HepG2 (cell line): ENCODE data around the gene TEKT2. TPM values are rescaled to one million over a fixed set of nuclear protein-coding genes. Genes with fewer than 3 reads are reported as not detected.

ENCODE experiments used
- CHD4 ChIP-seq: fragments of 200-600 bp; sonication (generic); IDR thresholded peaks from 2 replicates; pipeline ENCODE4 v1.7.0; 2017; ENCODE audit warnings: mild to moderate bottlenecking, low read length, borderline replicate concordance
- CREB1 ChIP-seq, 2 experiments: fragments of 450-650 bp in 1 of 2; IDR thresholded peaks; 2 replicates each; pipeline ENCODE4 v1.6.1; 2016 to 2017; ENCODE audit warnings: control low read depth in 1 of 2, mild to moderate bottlenecking in 1 of 2, missing compliant biosample characterization in 1 of 2, missing genetic modification characterization in 1 of 2
- HMG20A ChIP-seq: IDR thresholded peaks from 2 replicates; pipeline ENCODE4 v1.6.1; 2016; ENCODE audit warnings: borderline replicate concordance
- IRF1 ChIP-seq: sonication (generic); formaldehyde crosslinking; IDR thresholded peaks from 2 replicates; pipeline ENCODE4 v1.4.0; 2020; ENCODE audit warnings: low read depth, mild to moderate bottlenecking, missing genetic modification reagents
- KIAA2018 ChIP-seq: sonication (generic); formaldehyde crosslinking; IDR thresholded peaks from 2 replicates; pipeline ENCODE4 v1.5.0; 2020; ENCODE audit warnings: mild to moderate bottlenecking, missing genetic modification reagents, borderline replicate concordance
- SMC3 ChIP-seq: IDR thresholded peaks from 2 replicates; pipeline ENCODE4 v1.6.1; 2011; ENCODE audit warnings: low read length, improper control_type of control experiment
- USF2 ChIP-seq, 2 experiments: sonication (generic) in 1 of 2; formaldehyde crosslinking in 1 of 2; IDR thresholded peaks; 2 replicates each; pipeline versions ENCODE4 v1.5.1 to v1.6.1; 2011 to 2020; ENCODE audit warnings: borderline replicate concordance in 1 of 2, low read depth in 1 of 2, low read length in 1 of 2, mild to moderate bottlenecking in 1 of 2, missing genetic modification reagents in 1 of 2, moderate library complexity in 1 of 2
- ZNF138 ChIP-seq: sonication (generic); formaldehyde crosslinking; IDR thresholded peaks from 2 replicates; pipeline ENCODE4 v1.5.0; 2020; ENCODE audit warnings: mild to moderate bottlenecking, low read depth, missing genetic modification reagents
- ZNF501 ChIP-seq: sonication (generic); formaldehyde crosslinking; IDR thresholded peaks from 2 replicates; pipeline ENCODE4 v1.5.1; 2020; ENCODE audit warnings: mild to moderate bottlenecking, moderate library complexity, missing genetic modification reagents
- ZNF543 ChIP-seq: sonication (generic); formaldehyde crosslinking; IDR thresholded peaks from 2 replicates; pipeline ENCODE4 v1.4.0; 2020; ENCODE audit warnings: mild to moderate bottlenecking, missing genetic modification reagents
- ZNF639 ChIP-seq: conservative IDR thresholded peaks from 2 replicates; pipeline ENCODE4 v1.6.1; 2018; ENCODE audit warnings: missing genetic modification reagents
- ZZZ3 ChIP-seq: sonication (generic); formaldehyde crosslinking; IDR thresholded peaks from 2 replicates; pipeline ENCODE4 v1.4.0; 2020; ENCODE audit warnings: missing genetic modification reagents, mild to moderate bottlenecking, borderline replicate concordance
- polyA plus RNA-seq, 8 experiments: library from polyadenylated mRNA; depleted of rRNA in 3 of 8; stranded (reverse) in 7 of 8; unstranded in 1 of 8; fragments of >200 nt; fragmentation: Illumina TruSeq in 4 of 8; extraction: Trizol in 4 of 8; gene quantifications; 2 replicates each; pipeline versions ENCODE4 v1.2.1 to v1.2.3, GENCODE V29; 2011 to 2016; ENCODE audit warnings: low read depth in 4 of 8, missing spikeins in 1 of 8, mixed read lengths in 1 of 8; ENCODE audit not compliant: insufficient read depth in 1 of 8
- total RNA-seq, 5 experiments: library from RNA; depleted of rRNA; stranded (reverse); fragments of >200 nt; fragmentation: Illumina TruSeq; extraction: Trizol; gene quantifications; 2 replicates each; pipeline ENCODE4 v1.2.3, GENCODE V29; 2016; ENCODE audit warnings: low read depth in 1 of 5

The TEKT2 gene
- total and polyA plus RNA-seq, 2 of the 13 experiments (the other 11 are each of a cell fraction or from before 2014, with no cell fraction given) = 0.31 to 0.38 TPM

GRCh38 chr1:36109041-36109679, 25.3 kb downstream of the TEKT2 start (continued):
- TF ChIP-seq USF2 (IDR thresholded peaks at IDR 0.05; ENCODE audit: low read depth, low read length) = no peak
- no peak for TF ChIP-seq USF2 (CRISPR knock-in tag; IDR thresholded peaks at IDR 0.05; ENCODE audit: borderline replicate concordance)
- TF ChIP-seq ZNF138 = no peak
- no peak for TF ChIP-seq ZNF543 (CRISPR knock-in tag)
- TF ChIP-seq KIAA2018 = no peak
- no peak for TF ChIP-seq CHD4
- no peak for TF ChIP-seq ZNF501 (CRISPR knock-in tag)
- no peak for TF ChIP-seq CREB1 (IDR thresholded peaks at IDR 0.05)
- no peak for TF ChIP-seq CREB1 (CRISPR knock-in tag; IDR thresholded peaks at IDR 0.05)
- no peak for TF ChIP-seq IRF1
- TF ChIP-seq ZNF639 = no peak
- TF ChIP-seq ZZZ3 = no peak
- TF ChIP-seq SMC3 = no peak
- TF ChIP-seq HMG20A (CRISPR knock-in tag) = no peak
